Measurements from ENCODE around the gene METTL6. TPM values are rescaled to one million over a fixed set of nuclear protein-coding genes. Genes with fewer than 3 reads are reported as not detected.
A peak's percentile ranks its signal among the peaks of the same experiment; 100 is the strongest.
"Not testable (repeated sequence)": the region's sequence is repeated elsewhere in the genome, so short reads cannot be mapped to it uniquely, and the experiment has no call there.

Gene METTL6
- polyA plus RNA-seq, 1 of the 3 experiments (the other 2 are of a cell fraction), result 22.7 TPM

DNA sequence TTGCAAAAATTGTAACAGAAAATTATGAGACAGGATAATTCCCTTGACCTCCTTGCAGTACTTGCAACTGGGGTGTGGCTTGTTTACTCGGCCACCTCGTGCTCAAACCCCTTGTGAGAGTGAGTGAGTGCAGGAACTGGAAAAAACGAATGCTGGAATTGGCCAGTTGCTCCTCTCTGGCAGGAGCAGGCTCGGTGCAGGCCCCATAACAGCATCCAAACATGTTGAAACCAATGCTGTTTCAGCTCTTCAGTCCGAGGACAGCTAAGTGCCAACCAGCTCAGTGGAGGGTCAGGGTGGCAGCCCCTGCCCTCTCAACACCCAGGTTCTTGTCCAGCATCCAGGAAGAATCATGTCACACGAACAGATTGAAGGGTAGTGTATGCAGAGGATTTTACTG, 36.9 kb downstream of the METTL6 start:
- Histone ChIP-seq H3K9ac (no peak overlapping the region), H4K20me1 (ENCODE audit: insufficient read depth) (no peaks in the 10 kb centered on the region), H3K9me3 (peaks cover 2% of the 10 kb centered on the region; the same call in 1 of the 2 replicates), H3K27me3 (ENCODE audit: insufficient read depth) (no peaks in the 10 kb centered on the region), H3K4me3 (ENCODE audit: low read depth in 2 of 2, low read length in 1 of 2) (no peak overlapping the region), H3K9me2 (no peaks in the 10 kb centered on the region), H3K36me3 (replicated peaks in 1 of 2; ENCODE audit: control insufficient read depth in 1 of 2, insufficient read depth in 2 of 2, low read length in 1 of 2) (no peaks in the 10 kb centered on the region), H3K4me1 (ENCODE audit: control insufficient read depth in 1 of 2, insufficient read depth in 2 of 2, low read depth in 1 of 2, low read length in 1 of 2) (0 out of 4 replicates have a peak, but pooled peaks cover 0 to 10% of the 10 kb centered on the region in 2 experiments), H2AFZ (ENCODE audit: low read depth) (no peak overlapping the region), H3F3A (replicated peaks; ENCODE audit: insufficient read depth) (peaks cover 8% of the 10 kb centered on the region), H3K27ac (ENCODE audit: low read depth in 2 of 2, low read length in 1 of 2) (no peak overlapping the region), H3K79me2 (ENCODE audit: insufficient read depth) (no peaks in the 10 kb centered on the region), H3K4me2 (no peak overlapping the region)
- CTCF ChIA-PET, result interaction anchor here (1.6 to 1.7 kb wide), 2 partner anchors 122 to 282 kb away, joined by 3 to 6 read pairs; no protein-coding TSS in a partner anchor
- POLR2A ChIA-PET, result no interaction called here
- TF ChIP-seq, protein P1, sequence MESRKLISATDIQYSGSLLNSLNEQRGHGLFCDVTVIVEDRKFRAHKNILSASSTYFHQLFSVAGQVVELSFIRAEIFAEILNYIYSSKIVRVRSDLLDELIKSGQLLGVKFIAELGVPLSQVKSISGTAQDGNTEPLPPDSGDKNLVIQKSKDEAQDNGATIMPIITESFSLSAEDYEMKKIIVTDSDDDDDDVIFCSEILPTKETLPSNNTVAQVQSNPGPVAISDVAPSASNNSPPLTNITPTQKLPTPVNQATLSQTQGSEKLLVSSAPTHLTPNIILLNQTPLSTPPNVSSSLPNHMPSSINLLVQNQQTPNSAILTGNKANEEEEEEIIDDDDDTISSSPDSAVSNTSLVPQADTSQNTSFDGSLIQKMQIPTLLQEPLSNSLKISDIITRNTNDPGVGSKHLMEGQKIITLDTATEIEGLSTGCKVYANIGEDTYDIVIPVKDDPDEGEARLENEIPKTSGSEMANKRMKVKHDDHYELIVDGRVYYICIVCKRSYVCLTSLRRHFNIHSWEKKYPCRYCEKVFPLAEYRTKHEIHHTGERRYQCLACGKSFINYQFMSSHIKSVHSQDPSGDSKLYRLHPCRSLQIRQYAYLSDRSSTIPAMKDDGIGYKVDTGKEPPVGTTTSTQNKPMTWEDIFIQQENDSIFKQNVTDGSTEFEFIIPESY (IDR thresholded peaks at IDR 0.05; ENCODE audit: borderline replicate concordance, low read depth), result no peak
- no peak for TF ChIP-seq PBX3 (IDR thresholded peaks at IDR 0.05)
- TF ChIP-seq RAD21 (IDR thresholded peaks at IDR 0.05; ENCODE audit: low read length), result no peak
- 56% methylated on average over 6 of the region's 6 CpGs for WGBS (ENCODE audit: low lambda C conversion rate)
- DNase-seq, result no peak

DNA sequence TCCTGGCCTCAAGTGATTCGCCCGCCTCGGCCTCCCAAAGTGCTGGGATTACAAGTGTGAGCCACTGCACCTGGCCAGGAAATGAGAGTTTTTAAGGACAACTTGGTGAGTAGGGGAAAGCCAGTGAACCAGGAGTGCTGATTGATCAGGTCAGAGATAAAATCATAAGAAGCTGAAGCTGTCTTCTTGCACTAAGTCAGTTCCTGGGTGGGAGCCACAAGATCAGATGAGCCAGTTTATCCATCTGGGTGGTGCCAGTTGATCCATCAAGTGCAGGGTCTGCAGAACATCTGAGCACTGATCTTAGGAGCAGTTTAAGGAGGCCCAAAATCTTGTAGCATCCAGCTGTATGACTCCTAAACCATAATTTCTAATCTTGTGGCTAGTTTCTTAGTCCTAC, 39.0 kb downstream of the METTL6 start:
- DNase-seq; H3K9me3 ChIP-seq; H3K27ac ChIP-seq (ENCODE audit: low read depth in 2 of 2, low read length in 1 of 2); H2AFZ ChIP-seq (ENCODE audit: low read depth); H3K79me2 ChIP-seq (ENCODE audit: insufficient read depth); H3K36me3 ChIP-seq (replicated peaks in 1 of 2; ENCODE audit: control insufficient read depth in 1 of 2, insufficient read depth in 2 of 2, low read length in 1 of 2); H3K9me2 ChIP-seq; H3K4me3 ChIP-seq (ENCODE audit: low read depth in 2 of 2, low read length in 1 of 2); POLR2A ChIA-PET; H3K4me2 ChIP-seq; H4K20me1 ChIP-seq (ENCODE audit: insufficient read depth); H3K4me1 ChIP-seq (ENCODE audit: control insufficient read depth in 1 of 2, insufficient read depth in 2 of 2, low read depth in 1 of 2, low read length in 1 of 2); H3F3A ChIP-seq (replicated peaks; ENCODE audit: insufficient read depth); H3K9ac ChIP-seq; H3K27me3 ChIP-seq (ENCODE audit: insufficient read depth): not testable (repeated sequence)
- CTCF ChIA-PET, result interaction anchor here (1.0 to 1.8 kb wide), 2 partner anchors 17 to 120 kb away, joined by 3 to 6 read pairs; no protein-coding TSS in a partner anchor
- WGBS (ENCODE audit: low lambda C conversion rate), result 93% methylated on average over 3 of the region's 3 CpGs

DNA sequence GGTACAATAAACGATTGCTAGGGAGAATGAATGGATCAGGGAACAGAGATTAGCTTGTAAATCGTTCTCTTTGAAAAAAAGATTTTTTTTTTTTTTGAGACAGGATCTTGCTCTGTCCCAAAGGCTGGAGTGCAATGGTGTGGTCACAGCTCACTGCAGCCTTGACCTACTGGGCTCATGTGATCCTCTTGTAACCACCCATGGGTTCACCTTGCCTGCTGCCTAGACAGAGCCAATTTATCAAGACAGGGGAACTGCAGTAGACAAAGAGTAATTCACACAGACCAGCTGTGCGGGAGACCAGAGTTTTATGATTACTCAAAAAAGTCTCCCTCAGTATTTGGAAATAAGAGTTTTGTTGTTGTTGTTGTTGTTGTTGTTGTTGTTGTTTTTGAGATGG, 39.6 kb downstream of the METTL6 start:
- H3K9me3 ChIP-seq, result peaks cover 2% of the 10 kb centered on the region; the same call in 1 of the 2 replicates
- no peaks in the 10 kb centered on the region for H3K9me2 ChIP-seq
- H3K27ac ChIP-seq (ENCODE audit: low read depth in 2 of 2, low read length in 1 of 2), result peak overlapping the region in 1 of 2 experiments; percentile 65; a peak in 2 of 4 replicates
- H3F3A ChIP-seq (replicated peaks; ENCODE audit: insufficient read depth), result peaks cover 8% of the 10 kb centered on the region
- ChIA-PET POLR2A (no interaction called here), CTCF (interaction anchor here (1.4 to 1.8 kb wide), 2 partner anchors 17 to 120 kb away, joined by 4 to 6 read pairs; no protein-coding TSS in a partner anchor)
- 0 out of 4 replicates have a peak, but pooled peaks cover 0 to 10% of the 10 kb centered on the region in 2 experiments for H3K4me1 ChIP-seq (ENCODE audit: control insufficient read depth in 1 of 2, insufficient read depth in 2 of 2, low read depth in 1 of 2, low read length in 1 of 2)
- 59% methylated on average over 3 of the region's 3 CpGs for WGBS (ENCODE audit: low lambda C conversion rate)
- no peaks in the 10 kb centered on the region for H4K20me1 ChIP-seq (ENCODE audit: insufficient read depth)
- H3K27me3 ChIP-seq (ENCODE audit: insufficient read depth), result no peaks in the 10 kb centered on the region
- DNase-seq, result no peak
- peak overlapping the region; percentile 48; the same call in 1 of the 2 replicates for H3K9ac ChIP-seq
- 0 out of 2 replicates have a peak overlapping the region, but pooled peaks have one; percentile 16 for H3K4me2 ChIP-seq
- H2AFZ ChIP-seq (ENCODE audit: low read depth), result 0 out of 2 replicates have a peak overlapping the region, but pooled peaks have one; percentile 16
- H3K79me2 ChIP-seq (ENCODE audit: insufficient read depth), result no peaks in the 10 kb centered on the region
- H3K36me3 ChIP-seq (replicated peaks in 1 of 2; ENCODE audit: control insufficient read depth in 1 of 2, insufficient read depth in 2 of 2, low read length in 1 of 2), result no peaks in the 10 kb centered on the region
- no peak overlapping the region for H3K4me3 ChIP-seq (ENCODE audit: low read depth in 2 of 2, low read length in 1 of 2)
- TF ChIP-seq, protein P1 (IDR thresholded peaks at IDR 0.05; ENCODE audit: borderline replicate concordance, low read depth), result no peak
- TF ChIP-seq JUND (IDR thresholded peaks at IDR 0.05) (no peak), FOSL2 (IDR thresholded peaks at IDR 0.05; ENCODE audit: borderline replicate concordance, low read depth) (no peak), GATA2 (CRISPR knock-in tag; IDR thresholded peaks at IDR 0.05) (no peak), SMC3 (IDR thresholded peaks at IDR 0.05; ENCODE audit: low read depth, low read length) (no peak), RXRA (IDR thresholded peaks at IDR 0.05; ENCODE audit: borderline replicate concordance, low read depth) (no peak), RAD21 (IDR thresholded peaks at IDR 0.05; ENCODE audit: low read length) (no peak), ELF1 (IDR thresholded peaks at IDR 0.05) (no peak), TEAD4 (IDR thresholded peaks at IDR 0.05; ENCODE audit: borderline replicate concordance, insufficient read depth) (no peak), MEF2A (IDR thresholded peaks at IDR 0.05; ENCODE audit: borderline replicate concordance, low read depth) (no peak)
- TF ChIP-seq, protein P2, sequence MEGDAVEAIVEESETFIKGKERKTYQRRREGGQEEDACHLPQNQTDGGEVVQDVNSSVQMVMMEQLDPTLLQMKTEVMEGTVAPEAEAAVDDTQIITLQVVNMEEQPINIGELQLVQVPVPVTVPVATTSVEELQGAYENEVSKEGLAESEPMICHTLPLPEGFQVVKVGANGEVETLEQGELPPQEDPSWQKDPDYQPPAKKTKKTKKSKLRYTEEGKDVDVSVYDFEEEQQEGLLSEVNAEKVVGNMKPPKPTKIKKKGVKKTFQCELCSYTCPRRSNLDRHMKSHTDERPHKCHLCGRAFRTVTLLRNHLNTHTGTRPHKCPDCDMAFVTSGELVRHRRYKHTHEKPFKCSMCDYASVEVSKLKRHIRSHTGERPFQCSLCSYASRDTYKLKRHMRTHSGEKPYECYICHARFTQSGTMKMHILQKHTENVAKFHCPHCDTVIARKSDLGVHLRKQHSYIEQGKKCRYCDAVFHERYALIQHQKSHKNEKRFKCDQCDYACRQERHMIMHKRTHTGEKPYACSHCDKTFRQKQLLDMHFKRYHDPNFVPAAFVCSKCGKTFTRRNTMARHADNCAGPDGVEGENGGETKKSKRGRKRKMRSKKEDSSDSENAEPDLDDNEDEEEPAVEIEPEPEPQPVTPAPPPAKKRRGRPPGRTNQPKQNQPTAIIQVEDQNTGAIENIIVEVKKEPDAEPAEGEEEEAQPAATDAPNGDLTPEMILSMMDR (IDR thresholded peaks at IDR 0.05), result no peak

All from SK-N-SH (cell line).